ENCODE data around the gene PLAA.

Gene PLAA

DNA sequence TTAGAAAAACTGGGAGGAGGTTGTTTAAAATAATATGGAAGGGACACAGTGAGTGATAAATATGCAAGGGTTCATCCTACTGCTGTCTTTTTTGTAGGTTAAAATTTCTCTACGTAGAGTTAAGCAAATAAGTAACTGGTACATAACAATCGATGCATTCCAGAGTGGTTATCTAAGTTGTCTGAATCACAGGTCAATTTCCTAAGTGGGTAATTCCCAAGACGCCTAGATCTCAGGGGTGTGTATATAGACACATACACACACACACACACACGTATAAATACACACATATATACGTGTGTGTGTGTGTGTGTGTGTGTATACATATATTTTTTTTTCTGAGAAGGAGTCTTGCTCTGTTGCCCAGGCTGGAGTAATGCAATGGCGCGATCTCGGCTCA, 76.8 kb downstream of the PLAA start:
- no peak overlapping the region for H3K4me3 ChIP-seq (ENCODE audit: low read depth, low read length)
- TF ChIP-seq, protein P1, sequence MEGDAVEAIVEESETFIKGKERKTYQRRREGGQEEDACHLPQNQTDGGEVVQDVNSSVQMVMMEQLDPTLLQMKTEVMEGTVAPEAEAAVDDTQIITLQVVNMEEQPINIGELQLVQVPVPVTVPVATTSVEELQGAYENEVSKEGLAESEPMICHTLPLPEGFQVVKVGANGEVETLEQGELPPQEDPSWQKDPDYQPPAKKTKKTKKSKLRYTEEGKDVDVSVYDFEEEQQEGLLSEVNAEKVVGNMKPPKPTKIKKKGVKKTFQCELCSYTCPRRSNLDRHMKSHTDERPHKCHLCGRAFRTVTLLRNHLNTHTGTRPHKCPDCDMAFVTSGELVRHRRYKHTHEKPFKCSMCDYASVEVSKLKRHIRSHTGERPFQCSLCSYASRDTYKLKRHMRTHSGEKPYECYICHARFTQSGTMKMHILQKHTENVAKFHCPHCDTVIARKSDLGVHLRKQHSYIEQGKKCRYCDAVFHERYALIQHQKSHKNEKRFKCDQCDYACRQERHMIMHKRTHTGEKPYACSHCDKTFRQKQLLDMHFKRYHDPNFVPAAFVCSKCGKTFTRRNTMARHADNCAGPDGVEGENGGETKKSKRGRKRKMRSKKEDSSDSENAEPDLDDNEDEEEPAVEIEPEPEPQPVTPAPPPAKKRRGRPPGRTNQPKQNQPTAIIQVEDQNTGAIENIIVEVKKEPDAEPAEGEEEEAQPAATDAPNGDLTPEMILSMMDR (conservative IDR thresholded peaks at IDR 0.05; ENCODE audit: low read depth, low read length), result no peak
- peak; percentile 84 for DNase-seq (ENCODE audit: low read depth)

DNA sequence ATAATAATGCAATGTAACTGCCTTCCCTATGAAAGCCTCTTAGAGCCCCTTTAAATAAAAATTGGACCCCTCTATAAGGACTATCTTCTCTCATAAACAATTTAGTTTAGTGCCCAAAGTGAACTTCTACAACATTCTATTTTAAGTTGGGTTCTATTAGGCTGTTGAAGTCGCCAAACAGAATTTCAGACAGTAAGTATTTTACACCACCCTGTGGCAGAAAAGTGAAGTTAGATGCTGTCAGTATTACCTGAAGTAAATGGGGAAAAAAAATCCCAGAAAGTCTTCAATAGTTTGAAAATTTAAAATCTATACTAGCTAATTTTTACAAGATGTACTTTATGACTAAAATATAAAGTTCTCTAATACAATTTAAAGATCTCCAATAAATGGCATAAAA, 84.0 kb downstream of the PLAA start:
- H3K4me3 ChIP-seq (ENCODE audit: low read depth, low read length), result no peak overlapping the region
- TF ChIP-seq, protein P1 (conservative IDR thresholded peaks at IDR 0.05; ENCODE audit: low read depth, low read length), result peak; percentile 56
- peak; percentile 52 for DNase-seq (ENCODE audit: low read depth)

DNA sequence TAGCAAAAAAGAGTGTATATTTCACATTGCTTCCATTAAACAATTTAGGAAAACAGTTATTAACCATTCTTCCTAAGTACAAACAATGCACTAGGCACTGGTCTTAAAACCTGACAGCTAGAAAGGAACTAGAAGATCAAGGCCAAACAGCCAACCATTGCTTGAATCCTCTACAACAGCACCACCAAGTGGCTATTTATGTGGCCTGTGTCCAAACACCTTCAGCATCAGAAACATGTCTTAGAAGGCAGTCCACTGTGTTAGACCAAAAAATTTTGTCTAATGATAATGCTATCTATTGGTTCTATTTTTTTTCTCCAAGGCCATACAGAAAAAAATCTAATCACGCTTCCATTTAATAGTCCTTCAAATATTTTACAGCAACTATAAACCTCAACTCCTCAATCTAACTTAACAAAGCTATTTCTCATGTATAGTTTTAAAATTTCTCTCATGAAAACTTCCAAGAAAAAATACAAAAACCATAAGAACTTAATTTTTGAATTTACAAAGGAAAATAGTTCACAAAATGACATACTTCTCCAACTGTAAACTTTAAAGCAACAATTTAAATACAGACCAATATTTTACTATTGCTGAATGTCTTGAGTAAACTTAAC, 90.5 kb downstream of the PLAA start:
- H3K4me3 ChIP-seq (ENCODE audit: low read depth, low read length), result no peak overlapping the region
- TF ChIP-seq, protein P1 (conservative IDR thresholded peaks at IDR 0.05; ENCODE audit: low read depth, low read length), result peak; percentile 71
- peak; percentile 77 for DNase-seq (ENCODE audit: low read depth)
